Tongue (tissue), 2 donors: ENCODE measurements around the gene SH3D19. TPM values are rescaled to one million over a fixed set of nuclear protein-coding genes. Genes with fewer than 3 reads are reported as not detected.
"Not testable (repeated sequence)": the region's sequence is repeated elsewhere in the genome, so short reads cannot be mapped to it uniquely, and the experiment has no call there.

Experiments used
- DNase-seq: peaks from one replicate; pipeline ENCODE4 v3.0.0-alpha.2; 2015
- total RNA-seq: library from RNA; depleted of rRNA; stranded (reverse); fragments of >200 nt; gene quantifications from one replicate; pipeline ENCODE4 v1.2.3, GENCODE V29; 2014

SH3D19 gene
- total RNA-seq, 1 donor from 2014 or later: 37.4 TPM

GRCh38 chr4:151150821-151151580, 174.4 kb downstream of the SH3D19 start:
- DNase-seq: no peak

GRCh38 chr4:151148261-151148660, 177.1 kb downstream of the SH3D19 start:
- no peak for DNase-seq

DNA sequence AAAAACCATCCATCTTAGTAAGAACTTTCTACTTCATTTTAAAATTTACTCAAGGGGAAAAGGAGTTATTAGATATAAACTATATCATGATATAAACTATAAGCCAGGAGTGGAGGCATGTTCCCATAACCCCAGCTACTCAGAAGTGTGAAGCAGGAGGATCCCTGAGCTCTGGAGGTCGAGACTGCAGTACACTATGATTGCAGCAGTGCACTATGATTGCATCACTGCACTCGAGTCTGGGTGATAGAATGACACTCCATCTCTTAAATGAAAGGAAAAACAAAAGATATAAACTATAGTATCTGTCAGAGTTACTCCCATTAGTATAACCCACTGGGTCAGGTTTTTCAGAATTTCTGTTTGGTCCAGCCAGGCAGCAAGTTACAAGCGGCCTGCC, 178.4 kb downstream of the SH3D19 start:
- DNase-seq: no peak

GRCh38 chr4:151144329-151145072, 180.9 kb downstream of the SH3D19 start:
- peak; percentile 25 for DNase-seq

DNA sequence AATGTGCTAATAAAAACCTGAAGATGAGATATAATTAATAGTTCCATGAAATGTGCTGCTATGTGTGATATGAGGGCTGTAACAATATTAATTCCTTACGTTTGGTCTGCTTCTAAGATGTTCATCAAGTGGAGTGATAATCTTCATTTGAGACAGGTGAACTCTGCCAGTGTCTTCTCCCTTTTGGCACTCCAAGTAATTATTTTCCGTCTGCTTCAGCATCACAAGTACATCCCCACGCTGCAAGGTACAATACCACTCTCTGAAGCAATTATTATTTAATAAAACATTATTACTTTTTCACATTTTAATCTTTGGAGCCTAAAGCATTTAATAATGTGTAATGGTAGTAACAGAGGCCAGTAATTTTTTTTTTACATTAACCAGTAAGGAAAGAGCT, 181.6 kb downstream of the SH3D19 start:
- DNase-seq: no peak

DNA sequence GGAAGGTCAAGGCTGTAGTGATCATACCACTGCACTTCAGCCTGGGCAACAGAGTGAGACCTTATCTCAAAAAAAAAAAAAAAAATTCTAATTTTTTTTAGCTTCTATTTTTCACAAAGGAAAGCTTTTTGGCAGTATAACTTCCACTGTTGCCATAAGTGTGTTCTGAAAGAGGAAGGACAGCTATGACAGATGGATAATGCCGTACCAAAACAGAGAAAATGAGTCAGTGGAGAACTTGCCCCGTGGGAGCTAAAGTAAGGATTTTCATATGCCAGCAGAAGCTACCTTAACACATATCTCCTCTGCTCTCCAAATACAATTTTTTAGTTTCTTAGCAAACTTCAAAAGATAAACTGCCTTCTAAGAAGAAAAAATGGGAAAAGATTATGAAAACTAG, 182.2 kb downstream of the SH3D19 start:
- DNase-seq: no peak

DNA sequence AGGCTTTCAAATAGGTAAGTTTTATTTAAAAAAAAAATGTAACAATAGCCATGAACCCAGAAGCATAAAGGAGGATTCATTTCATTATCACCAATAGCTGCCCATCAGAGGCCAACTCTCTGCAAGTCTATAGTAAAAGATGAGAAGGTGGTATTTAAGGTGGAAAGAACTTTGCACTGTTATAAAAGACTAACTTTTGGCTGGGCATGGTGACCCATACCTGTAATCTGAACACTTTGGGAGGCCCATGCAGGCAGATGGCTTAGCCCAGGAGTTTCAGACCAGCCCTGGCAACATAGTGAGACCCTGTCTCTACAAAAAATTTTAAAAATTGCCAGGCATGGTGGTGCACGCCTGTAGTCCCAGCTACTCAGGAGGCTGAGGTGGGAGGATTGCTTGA, 182.6 kb downstream of the SH3D19 start:
- DNase-seq: no peak

DNA sequence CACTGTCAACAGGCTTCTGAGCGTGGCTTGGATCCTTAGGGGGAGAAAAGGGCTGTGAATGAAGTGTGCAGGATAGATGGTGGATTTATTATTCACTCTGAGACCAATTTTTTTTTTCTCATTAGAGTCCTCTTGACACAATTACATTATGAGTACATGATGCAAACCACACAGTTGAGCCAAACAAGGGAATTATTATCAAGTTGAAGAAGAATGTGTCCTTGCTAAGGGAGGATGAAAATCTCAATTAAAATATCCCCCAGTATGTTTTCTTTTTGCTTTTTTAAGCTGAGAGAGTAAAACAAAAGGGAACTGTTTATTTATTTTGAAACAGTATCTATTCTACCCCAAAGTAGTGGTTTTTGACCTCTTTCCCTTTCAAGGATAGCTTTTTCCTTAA, 185.6 kb downstream of the SH3D19 start:
- no peak for DNase-seq

DNA sequence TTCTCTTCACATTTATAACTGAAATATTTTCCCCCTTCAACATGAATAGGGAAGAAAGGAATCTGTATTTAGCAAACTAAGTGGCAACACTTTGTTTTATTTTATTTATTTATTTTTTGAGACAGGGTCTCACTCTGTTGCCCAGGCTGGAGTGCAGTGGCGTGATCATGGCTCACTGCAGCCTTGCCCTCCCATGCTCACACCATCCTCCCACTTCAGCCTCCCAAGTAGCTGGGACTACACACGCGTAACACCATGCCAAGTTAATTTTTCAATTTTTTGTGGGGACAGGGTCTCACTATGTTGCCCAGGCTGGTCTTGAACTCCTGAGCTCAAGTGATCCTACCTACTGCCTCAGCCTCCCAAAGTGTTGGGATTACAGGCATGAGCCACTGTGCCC, 189.4 kb downstream of the SH3D19 start:
- not testable (repeated sequence) for DNase-seq

- DNase-seq: no peak
These were observed 192.1 kb downstream of the SH3D19 start for GRCh38 chr4:151133311-151133710.

GRCh38 chr4:151129796-151130195, 195.6 kb downstream of the SH3D19 start:
- DNase-seq: no peak

DNA sequence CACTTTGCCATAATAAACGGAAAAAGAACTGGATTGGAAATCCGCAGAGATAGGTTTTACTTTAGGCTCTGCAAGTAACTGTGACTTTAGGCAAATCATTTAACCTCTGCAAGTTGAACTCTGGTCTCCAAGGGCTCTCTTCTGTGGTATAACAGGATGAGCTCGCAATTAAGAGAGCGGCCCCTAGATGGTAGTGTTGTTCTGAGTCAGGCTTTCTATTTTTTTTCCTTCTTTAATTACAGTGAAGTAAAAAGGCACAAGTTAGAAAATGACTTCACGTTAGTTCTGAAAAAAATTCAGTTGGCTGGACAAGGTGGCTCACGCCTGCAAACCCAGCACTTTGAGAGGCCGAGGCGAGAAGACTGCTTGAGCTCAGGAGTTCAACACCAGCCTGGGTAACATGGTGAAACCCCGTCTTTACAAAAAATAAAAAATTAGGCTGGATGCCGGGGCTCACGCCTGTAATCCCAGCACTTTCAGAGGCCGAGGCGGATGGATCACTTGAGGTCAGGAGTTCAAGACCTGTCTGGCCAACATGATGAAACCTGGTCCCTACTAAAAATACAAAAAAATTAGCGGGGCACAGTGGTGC, 207.9 kb downstream of the SH3D19 start:
- peak; percentile 87 for DNase-seq

DNA sequence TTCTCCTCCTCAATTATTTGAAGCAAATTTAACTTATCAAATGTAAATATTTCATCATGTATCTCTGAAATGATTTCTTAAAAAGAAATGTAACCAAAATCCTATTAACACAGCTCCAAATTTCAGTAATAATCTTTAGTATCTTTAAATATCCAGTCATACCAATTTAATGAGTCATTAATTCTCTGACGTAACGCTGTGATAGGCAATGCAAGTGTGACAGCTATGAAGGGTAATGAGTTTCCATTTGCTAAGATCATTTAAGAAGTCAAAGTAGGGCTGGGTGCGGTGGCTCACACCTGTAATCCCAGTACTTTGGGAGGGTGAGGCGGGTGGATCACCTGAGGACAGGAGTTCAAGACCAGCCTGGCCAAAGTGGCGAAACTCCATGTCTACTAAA, 210.4 kb downstream of the SH3D19 start:
- DNase-seq: no peak

- no peak for DNase-seq
These were observed 211.1 kb downstream of the SH3D19 start for GRCh38 chr4:151114338-151114737.

DNA sequence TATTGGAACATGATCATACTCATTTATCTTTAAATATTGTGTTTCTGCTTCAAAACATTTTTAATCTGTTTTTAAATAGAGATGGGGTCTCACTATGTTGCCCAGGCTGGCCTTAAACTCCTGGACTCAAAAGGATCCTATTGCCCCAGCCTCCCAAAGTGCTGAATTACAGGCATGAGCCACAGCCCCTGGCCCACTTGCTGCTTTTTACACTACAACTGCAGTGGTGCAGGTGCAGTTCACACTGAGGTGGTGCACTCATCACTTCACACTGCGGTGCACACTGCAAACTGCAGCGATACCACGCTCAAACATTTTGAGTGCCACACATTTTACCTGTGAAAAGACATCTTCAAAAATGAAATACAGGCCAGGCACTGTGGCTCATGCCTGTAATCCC, 215.2 kb downstream of the SH3D19 start:
- no peak for DNase-seq

DNA sequence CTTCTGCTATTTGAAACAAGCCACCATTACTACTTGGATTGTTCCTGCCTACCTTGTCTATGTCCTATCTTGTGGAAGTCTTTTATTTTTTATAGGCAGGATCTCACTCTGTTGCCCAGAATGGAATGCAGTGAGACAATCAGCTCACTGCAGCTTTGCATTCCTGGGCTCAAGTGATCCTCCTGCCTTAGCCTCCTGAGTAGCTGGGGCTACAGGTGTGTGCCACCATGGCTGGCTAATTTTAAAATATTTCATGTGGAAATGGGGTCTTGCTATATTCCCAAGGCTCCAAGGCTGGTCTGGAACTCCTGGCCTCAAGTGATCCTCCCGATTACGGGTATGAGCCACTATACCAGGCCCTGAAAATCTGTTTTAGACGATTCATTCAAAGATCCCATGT, 218.3 kb downstream of the SH3D19 start:
- no peak for DNase-seq

GRCh38 chr4:151105454-151106032, 219.9 kb downstream of the SH3D19 start:
- DNase-seq: no peak

- DNase-seq: no peak
These were observed 220.8 kb downstream of the SH3D19 start for GRCh38 chr4:151104621-151105020.

- no peak for DNase-seq
These were observed 221.6 kb downstream of the SH3D19 start for GRCh38 chr4:151103758-151104157.

GRCh38 chr4:151100531-151100930, 224.9 kb downstream of the SH3D19 start:
- no peak for DNase-seq

GRCh38 chr4:151099976-151100417, 225.4 kb downstream of the SH3D19 start:
- no peak for DNase-seq

DNA sequence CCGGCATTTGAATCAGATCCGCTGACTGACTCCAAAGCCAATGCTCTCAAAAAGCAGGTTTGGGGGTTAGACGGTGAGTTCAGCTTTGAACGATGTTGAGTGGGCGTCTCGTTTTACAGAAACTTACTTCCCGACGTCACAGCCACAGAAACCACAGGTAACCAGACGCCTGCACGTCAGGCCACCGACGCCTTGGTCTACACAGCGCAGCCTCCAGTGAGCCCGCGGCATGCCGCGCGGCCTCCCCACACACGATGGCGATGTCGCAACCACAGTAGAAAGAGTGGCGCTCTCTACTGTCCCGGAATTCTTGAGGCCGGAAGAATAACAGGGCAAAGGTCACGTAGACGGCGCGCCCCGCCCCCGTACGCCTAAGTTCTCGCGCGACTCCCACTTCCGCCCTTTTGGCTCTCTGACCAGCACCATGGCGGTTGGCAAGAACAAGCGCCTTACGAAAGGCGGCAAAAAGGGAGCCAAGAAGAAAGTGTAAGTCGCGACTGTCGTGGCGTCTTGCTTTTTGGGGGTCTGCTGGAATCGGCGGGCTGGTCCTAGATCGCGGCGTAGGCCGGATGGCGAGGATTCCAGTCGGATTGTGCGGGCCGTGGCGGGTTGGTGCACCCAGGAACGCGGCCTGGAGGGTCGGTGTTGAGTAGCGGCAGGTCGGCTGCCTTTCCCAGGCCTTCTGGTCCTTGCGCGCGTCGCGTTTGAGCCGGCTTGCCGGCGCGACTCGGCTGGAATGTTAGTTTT, 226.0 kb downstream of the SH3D19 start, which contains the start of gene RPS3A:
Gene RPS3A (plus strand): TSS at position 400 of the 747 bp plus-strand sequence. CDS start 25 bp downstream, at position 425.
- DNase-seq: peak; percentile 99
